NK-92 treated with Interleukin-12 subunit alpha and Interleukin-12 subunit beta, amount 100 ng/mL, for 24 hours (cell line): Measurements from ENCODE around the gene ANKRD36B.
"Not testable (repeated sequence)": the region's sequence is repeated elsewhere in the genome, so short reads cannot be mapped to it uniquely, and the experiment has no call there.

ENCODE experiments used
- DNase-seq: peaks from one replicate; lab custom pipeline; 2025; lab: John Stamatoyannopoulos, UW

ANKRD36B gene

DNA sequence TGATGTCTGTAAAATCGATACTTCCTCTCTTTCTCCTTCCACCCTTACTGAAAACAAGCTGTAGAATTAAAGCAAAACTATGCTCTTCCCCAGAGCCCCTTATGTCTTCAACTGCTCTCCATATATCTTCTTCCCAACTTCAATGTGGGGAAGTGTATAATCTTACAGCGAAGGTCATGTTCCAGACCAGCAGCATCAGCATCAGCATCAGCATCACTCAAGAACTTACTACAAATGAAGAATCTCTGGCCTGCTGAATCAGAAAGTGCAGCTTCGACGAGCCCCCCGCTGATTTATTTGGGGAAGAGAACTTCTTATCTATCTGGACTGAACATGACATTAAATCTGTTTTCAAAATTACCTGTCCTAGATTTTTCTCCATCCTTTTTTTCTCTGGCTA, 40.6 kb downstream of the ANKRD36B start:
- DNase-seq, result not testable (repeated sequence)

DNA sequence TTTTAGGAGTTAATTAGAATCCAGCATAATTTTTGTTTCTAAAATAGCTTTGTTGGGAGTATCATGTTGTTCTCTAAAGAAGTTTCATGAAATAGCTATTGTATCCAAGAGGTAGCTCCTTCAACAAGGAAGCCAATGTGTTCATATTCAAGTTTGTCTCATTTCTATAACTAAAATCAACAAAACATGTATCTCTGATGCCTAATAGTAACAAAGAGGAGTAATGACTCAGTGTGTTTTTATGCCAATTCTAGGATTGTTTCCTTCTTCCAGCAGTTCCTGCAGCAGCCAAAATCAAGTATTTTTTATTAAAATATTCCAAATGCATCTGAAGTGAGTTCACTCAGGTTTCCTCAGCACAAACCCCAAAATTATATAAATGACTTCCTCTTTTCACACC, 41.1 kb downstream of the ANKRD36B start:
- not testable (repeated sequence) for DNase-seq

DNA sequence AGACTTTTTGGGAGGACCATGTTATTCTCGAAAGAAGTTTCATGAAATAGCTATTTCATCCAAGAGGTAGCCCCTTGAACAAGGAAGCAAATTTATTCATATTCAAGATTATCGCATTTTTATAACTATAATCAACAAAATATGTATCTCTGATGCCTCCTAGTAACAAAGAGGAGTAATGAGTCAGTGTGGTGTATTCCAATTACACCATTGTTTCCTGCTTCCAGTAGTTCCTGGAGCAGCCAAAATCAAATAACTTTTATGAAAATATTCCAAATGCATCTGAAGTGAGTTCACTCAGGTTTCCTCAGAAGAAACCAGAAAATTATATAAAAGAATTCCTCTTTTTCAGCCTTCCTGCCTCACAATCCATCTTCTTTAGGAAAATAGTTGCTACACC, 43.0 kb downstream of the ANKRD36B start:
- no peak for DNase-seq

DNA sequence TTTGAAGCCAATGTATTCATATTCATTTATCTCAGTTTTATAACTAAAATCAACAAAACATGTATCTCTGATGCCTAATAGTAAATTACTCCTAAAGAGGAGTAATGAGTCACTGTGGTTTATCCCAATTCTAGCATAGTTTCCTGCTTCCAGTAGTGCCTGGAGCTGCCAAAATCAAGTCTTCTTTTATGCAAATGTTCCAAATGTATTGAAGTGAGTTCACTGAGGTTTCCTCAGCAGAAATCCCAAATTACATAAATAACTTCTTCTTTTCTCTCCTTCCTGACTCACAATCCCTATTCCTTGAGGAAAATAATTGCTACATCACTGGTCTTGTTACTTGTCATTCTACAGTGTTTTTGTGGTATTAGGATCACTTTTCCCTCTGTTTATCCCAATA, 44.8 kb downstream of the ANKRD36B start:
- not testable (repeated sequence) for DNase-seq

DNA sequence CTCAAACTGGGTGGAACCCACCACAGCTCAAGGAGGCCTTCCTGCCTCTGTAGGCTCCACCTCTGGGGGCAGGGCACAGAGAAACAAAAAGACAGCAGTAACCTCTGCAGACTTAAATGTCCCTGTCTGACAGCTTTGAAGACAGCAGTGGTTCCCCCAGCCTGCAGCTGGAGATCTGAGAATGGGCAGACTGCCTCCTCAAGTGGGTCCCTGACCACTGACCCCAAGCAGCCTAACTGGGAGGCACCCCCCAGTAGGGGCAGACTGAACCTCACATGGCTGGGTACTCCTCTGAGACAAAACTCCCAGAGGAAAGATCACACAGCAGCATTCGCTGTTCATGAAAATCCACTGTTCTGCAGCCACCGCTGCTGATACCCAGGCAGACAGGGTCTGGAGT, 63.8 kb downstream of the ANKRD36B start:
- DNase-seq, result not testable (repeated sequence)

DNA sequence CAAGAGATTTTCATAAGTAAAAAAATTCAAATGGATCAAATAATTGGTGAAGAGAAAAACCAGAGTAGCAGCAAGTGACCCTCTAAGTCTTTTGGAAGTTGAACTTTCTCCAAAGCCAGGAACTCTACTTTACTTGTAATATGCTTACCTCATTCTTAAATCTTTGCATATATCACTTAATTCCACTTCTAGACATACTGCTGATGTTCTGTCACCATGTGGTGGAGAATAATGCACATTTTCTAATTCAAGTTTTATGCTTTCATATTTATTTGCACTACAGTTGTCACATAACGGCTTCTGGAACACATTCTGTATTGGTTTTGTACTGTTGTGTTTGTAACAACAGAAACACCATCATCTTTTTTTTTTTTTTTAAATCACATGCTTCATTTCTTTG, 65.9 kb downstream of the ANKRD36B start:
- not testable (repeated sequence) for DNase-seq

DNA sequence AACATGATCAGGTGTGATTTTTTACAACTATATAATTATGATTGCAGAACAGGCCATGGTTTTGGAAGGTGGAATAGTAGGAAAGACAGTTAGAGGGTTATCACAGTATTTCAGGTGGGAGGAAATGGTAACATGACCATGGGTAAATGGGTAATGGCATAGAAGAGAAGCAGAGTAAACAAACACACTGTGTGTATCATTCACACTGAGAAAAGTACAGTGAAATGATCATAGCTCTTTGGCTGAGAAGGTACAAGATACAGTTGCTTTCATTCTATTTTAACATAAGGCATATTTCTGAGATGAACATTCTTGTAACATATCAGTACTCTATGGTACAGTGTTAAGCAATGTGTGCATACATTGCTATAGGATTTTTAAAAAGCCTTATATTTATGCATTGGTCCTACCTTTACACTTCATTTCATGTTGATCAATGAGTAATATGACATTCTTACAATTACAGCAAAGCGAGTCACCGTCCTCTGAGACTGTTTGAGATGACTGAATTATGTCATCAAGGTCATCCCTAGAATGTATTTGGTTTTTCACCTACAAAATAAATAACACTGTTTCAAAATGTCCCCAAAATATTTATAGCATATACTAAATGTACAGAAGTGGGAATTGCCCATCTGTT, 66.6 kb downstream of the ANKRD36B start:
- not testable (repeated sequence) for DNase-seq

DNA sequence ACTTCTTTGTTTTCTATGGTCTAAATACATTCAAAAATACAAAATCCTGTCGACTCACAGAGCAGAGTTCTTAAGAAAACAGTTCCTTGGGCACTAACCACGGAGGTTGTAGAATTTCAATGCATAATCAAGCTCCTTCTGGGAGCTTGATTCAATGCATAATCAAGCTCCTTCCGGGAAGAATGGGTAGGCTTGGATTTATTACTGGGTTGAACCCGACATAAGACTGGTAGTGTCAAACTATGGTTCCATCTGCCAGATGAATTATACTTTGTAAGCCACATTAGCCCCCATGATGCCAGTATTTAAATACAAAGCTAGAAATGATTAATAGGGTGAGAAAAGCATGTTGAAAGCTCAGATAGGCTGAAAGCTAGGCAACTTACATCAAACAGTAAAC, 94.0 kb downstream of the ANKRD36B start:
- DNase-seq, result not testable (repeated sequence)

DNA sequence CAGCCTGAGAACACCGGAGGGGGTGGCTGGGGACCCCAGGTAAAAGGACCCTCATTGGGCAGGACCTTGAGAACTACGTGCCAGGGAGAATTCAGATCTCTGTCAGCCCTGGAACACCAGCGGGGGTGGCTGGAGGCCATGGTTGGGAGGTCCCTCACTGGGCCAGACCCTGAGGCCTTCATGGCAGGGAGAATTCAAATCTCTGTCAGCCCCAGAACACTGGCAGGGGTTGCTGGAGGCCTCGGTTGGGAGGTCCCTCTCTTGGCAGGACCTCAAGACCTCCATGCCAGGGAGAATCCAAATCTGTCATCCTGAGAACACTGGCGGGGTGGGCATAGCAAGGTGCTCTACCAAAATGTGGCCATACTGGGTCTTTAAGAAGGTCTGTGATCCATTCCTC, 99.5 kb downstream of the ANKRD36B start:
- DNase-seq, result not testable (repeated sequence)
